DOHH2 (cell line): Measurements from ENCODE around the gene RIN1.

Experiments
- H3F3A ChIP-seq: fragments of 200-600 bp; sonication (generic), shearing (Covaris generic); 2 replicates; pipeline ENCODE4 v1.6.0; 2016; ENCODE audit warnings: antibody characterized with exemption, mild to moderate bottlenecking; ENCODE audit not compliant: control insufficient read depth, insufficient read depth
- H3K27ac ChIP-seq: fragments of 200-600 bp; sonication (generic); 2 replicates; pipeline ENCODE4 v1.5.1; 2014; ENCODE audit warnings: low read depth, mild to moderate bottlenecking, low read length, moderate library complexity
- H3K27me3 ChIP-seq: fragments of 200-600 bp; sonication (generic); 2 replicates; pipeline ENCODE4 v1.6.1; 2014; ENCODE audit warnings: mild to moderate bottlenecking, low read length, mixed read lengths; ENCODE audit not compliant: control insufficient read depth
- H3K36me3 ChIP-seq: fragments of 200-600 bp; sonication (generic); 2 replicates; pipeline ENCODE4 v1.6.1; 2014; ENCODE audit warnings: mild to moderate bottlenecking, low read length, moderate library complexity, mixed read lengths; ENCODE audit not compliant: control insufficient read depth
- H3K4me1 ChIP-seq: fragments of 200-600 bp; sonication (generic); 2 replicates; pipeline ENCODE4 v1.6.1; 2014; ENCODE audit warnings: mild to moderate bottlenecking, low read length, mixed read lengths; ENCODE audit not compliant: control insufficient read depth
- H3K4me2 ChIP-seq: fragments of 200-600 bp; sonication (generic); 2 replicates; pipeline ENCODE4 v1.6.0; 2014; ENCODE audit warnings: mild to moderate bottlenecking, low read length, moderate library complexity
- H3K4me3 ChIP-seq: fragments of 200-600 bp; sonication (generic); 2 replicates; pipeline ENCODE4 v1.5.1; 2014; ENCODE audit warnings: mild to moderate bottlenecking, low read length, mixed read lengths
- H3K79me2 ChIP-seq: fragments of 200-600 bp; sonication (generic); 2 replicates; pipeline ENCODE4 v1.6.1; 2014; ENCODE audit warnings: mild to moderate bottlenecking, low read length, mixed read lengths; ENCODE audit not compliant: control insufficient read depth
- H3K9me2 ChIP-seq: fragments of 200-600 bp; sonication (generic); replicated peaks from 2 replicates; pipeline ENCODE4 v1.6.1; 2014; ENCODE audit warnings: mild to moderate bottlenecking, low read length, mixed read lengths; ENCODE audit not compliant: control insufficient read depth
- H3K9me3 ChIP-seq: fragments of 200-600 bp; sonication (generic); 2 replicates; pipeline ENCODE4 v1.6.1; 2014; ENCODE audit warnings: antibody characterized with exemption, low read length, mixed read lengths; ENCODE audit not compliant: control insufficient read depth, insufficient read depth
- H4K20me1 ChIP-seq: fragments of 200-600 bp; sonication (generic); 2 replicates; pipeline ENCODE4 v1.6.0; 2014; ENCODE audit warnings: low read depth, mild to moderate bottlenecking, antibody characterized with exemption, low read length, moderate library complexity; ENCODE audit not compliant: control insufficient read depth, insufficient read depth
- CTCF ChIP-seq: fragments of 200-600 bp; sonication (generic); IDR thresholded peaks from one replicate; pipeline ENCODE4 v1.5.1; 2014; ENCODE audit warnings: antibody characterized with exemption, mild to moderate bottlenecking, low read depth, low read length; ENCODE audit not compliant: poor library complexity, severe bottlenecking
- EZH2phosphoT487 ChIP-seq: fragments of 200-600 bp; sonication (generic); IDR thresholded peaks from 2 replicates; pipeline ENCODE4 v1.6.1; 2017; ENCODE audit warnings: borderline replicate concordance, mild to moderate bottlenecking, antibody characterized with exemption, low read length, moderate library complexity, mixed read lengths

RIN1 gene

GRCh38 chr11:66367561-66368312 lies 31.5 kb upstream of the RIN1 start:
- H3K4me1 ChIP-seq: peaks cover 20% of the 10 kb centered on the region
- H3F3A ChIP-seq: peaks cover 6% of the 10 kb centered on the region
- peaks cover 5% of the 10 kb centered on the region; the same call in 1 of the 2 replicates for H3K27me3 ChIP-seq
- no peak overlapping the region for H3K4me2 ChIP-seq
- no peak overlapping the region for H3K27ac ChIP-seq
- no peaks in the 10 kb centered on the region for H3K9me3 ChIP-seq
- H3K36me3 ChIP-seq: peaks cover 77% of the 10 kb centered on the region
- H4K20me1 ChIP-seq: peaks cover 4% of the 10 kb centered on the region; the same call in 1 of the 2 replicates
- H3K9me2 ChIP-seq: no peaks in the 10 kb centered on the region
- no peak overlapping the region for H3K4me3 ChIP-seq
- TF ChIP-seq EZH2phosphoT487: no peak
- peaks cover 26% of the 10 kb centered on the region for H3K79me2 ChIP-seq

- H3K36me3 ChIP-seq: peaks cover 79% of the 10 kb centered on the region
- peaks cover 4% of the 10 kb centered on the region; the same call in 1 of the 2 replicates for H4K20me1 ChIP-seq
- 0 out of 2 replicates have a peak, but pooled peaks cover under 1% of the 10 kb centered on the region for H3F3A ChIP-seq
- H3K4me1 ChIP-seq: peaks cover 16% of the 10 kb centered on the region
- TF ChIP-seq EZH2phosphoT487 (no peak), CTCF (no peak)
- H3K9me2 ChIP-seq: no peaks in the 10 kb centered on the region
- no peak overlapping the region for H3K4me2 ChIP-seq
- no peak overlapping the region for H3K27ac ChIP-seq
- H3K27me3 ChIP-seq: peaks cover 5% of the 10 kb centered on the region; the same call in 1 of the 2 replicates
- H3K4me3 ChIP-seq: no peak overlapping the region
- H3K79me2 ChIP-seq: peaks cover 26% of the 10 kb centered on the region
- H3K9me3 ChIP-seq: no peaks in the 10 kb centered on the region
Measured at GRCh38 chr11:66366844-66367477, 30.7 kb upstream of the RIN1 start.

- no peak overlapping the region for H3K4me2 ChIP-seq
- H3K4me3 ChIP-seq: no peak overlapping the region
- peaks cover under 1% of the 10 kb centered on the region; the same call in 1 of the 2 replicates for H3K27me3 ChIP-seq
- no peak overlapping the region for H3K27ac ChIP-seq
- H3K79me2 ChIP-seq: peaks cover 21% of the 10 kb centered on the region
- no peaks in the 10 kb centered on the region for H3K9me2 ChIP-seq
- H3K9me3 ChIP-seq: no peaks in the 10 kb centered on the region
- H3K36me3 ChIP-seq: peaks cover 76% of the 10 kb centered on the region
- 0 out of 2 replicates have a peak, but pooled peaks cover 2% of the 10 kb centered on the region for H3F3A ChIP-seq
- no peak for TF ChIP-seq CTCF
- TF ChIP-seq EZH2phosphoT487: no peak
- H3K4me1 ChIP-seq: peaks cover 15% of the 10 kb centered on the region
- H4K20me1 ChIP-seq: peaks cover 4% of the 10 kb centered on the region; the same call in 1 of the 2 replicates
Measured at GRCh38 chr11:66365711-66366619, 29.7 kb upstream of the RIN1 start.
